Measurements from ENCODE around the gene SLC4A2.

- TF ChIP-seq CTCF (IDR thresholded peaks at IDR 0.05) (no peak), POLR2A (IDR thresholded peaks at IDR 0.05) (no peak)
These were observed 57.4 kb downstream of the SLC4A2 start for GRCh38 chr7:151116603-151117440.
